GM12878 (cell line): ENCODE measurements around the gene MAP4K1. TPM values are rescaled to one million over a fixed set of nuclear protein-coding genes. Genes with fewer than 3 reads are reported as not detected.

Source experiments
- ATAC-seq: fragments of 200-7000 bp; cut with Tn5 transposase; 3 replicates; pipeline ENCODE4 v1.9.1; 2020; ENCODE audit warnings: mild to moderate bottlenecking, moderate library complexity
- BruUV-seq: library from RNA; stranded (reverse); fragments of 400-500 nt; replicated peaks from 2 replicates; lab custom pipeline; 2021; lab: Mats Ljungman, UMichigan
- CTCF ChIA-PET: fragments of 300-600 bp; sonication (Branson Sonifier 250); formaldehyde crosslinking; extraction: SDS; loops from one replicate; lab custom pipeline; 2021; ENCODE audit warnings: inconsistent platforms; lab: Yijun Ruan, JAX
- POLR2A ChIA-PET: fragments of 350-600 bp; formaldehyde crosslinking; extraction: SDS; loops from one replicate; lab custom pipeline; 2021; ENCODE audit warnings: inconsistent platforms; lab: Charles Lee
- RAD21 ChIA-PET: fragments of 300-600 bp; sonication (Branson Sonifier 250); formaldehyde crosslinking; loops from one replicate; lab custom pipeline; 2023; ENCODE audit warnings: antibody characterized with exemption; ENCODE audit not compliant: unreplicated experiment; lab: Charles Lee
- SMC1A ChIA-PET: fragments of 300-600 bp; sonication (Branson Sonifier 250); formaldehyde crosslinking; loops from one replicate; lab custom pipeline; 2023; ENCODE audit not compliant: unreplicated experiment, uncharacterized antibody; lab: Charles Lee
- DNase-seq: peaks from one replicate; pipeline ENCODE4 v3.0.0-alpha.2; 2011; ENCODE audit warnings: low read depth, low spot score
- FAIRE-seq: peaks from 3 replicates; lab custom pipeline; 2011; peaks lifted over from hg19 to GRCh38; lab: Jason Lieb, UNC
- H2AFZ ChIP-seq: 2 replicates; pipeline ENCODE4 v1.6.0; 2011; ENCODE audit warnings: low read depth, low read length, control low read depth; ENCODE audit not compliant: control insufficient read depth
- H3K27ac ChIP-seq: 2 replicates; pipeline ENCODE4 v1.5.1; 2011; ENCODE audit warnings: control low read depth; ENCODE audit not compliant: control insufficient read depth, insufficient read depth
- H3K27me3 ChIP-seq, 2 experiments: replicated peaks in 1 of 2; 2 replicates each; pipeline versions ENCODE4 v1.6.0 to v1.6.1; 2011; ENCODE audit warnings: low read length in 1 of 2; ENCODE audit not compliant: control insufficient read depth in 2 of 2, insufficient read depth in 2 of 2
- H3K36me3 ChIP-seq, 2 experiments: 2 replicates each; pipeline ENCODE4 v1.5.1; 2011; ENCODE audit warnings: low read length in 1 of 2; ENCODE audit not compliant: control insufficient read depth in 2 of 2, insufficient read depth in 2 of 2
- H3K4me1 ChIP-seq: 2 replicates; pipeline ENCODE4 v1.6.1; 2011; ENCODE audit warnings: mild to moderate bottlenecking, low read length, moderate library complexity, mixed read lengths; ENCODE audit not compliant: control insufficient read depth, insufficient read depth
- H3K4me2 ChIP-seq: 2 replicates; pipeline ENCODE4 v1.6.0; 2011; ENCODE audit warnings: control low read depth; ENCODE audit not compliant: control insufficient read depth, insufficient read depth
- H3K4me3 ChIP-seq: fragments of 200-600 bp; sonication (generic); 2 replicates; pipeline ENCODE4 v1.5.1; 2016
- H3K79me2 ChIP-seq: 2 replicates; pipeline ENCODE4 v1.6.0; 2011; ENCODE audit warnings: low read length; ENCODE audit not compliant: control insufficient read depth, insufficient read depth
- H3K9ac ChIP-seq: 2 replicates; pipeline ENCODE4 v1.8.0; 2011; ENCODE audit warnings: low read length, control low read depth, mixed read lengths; ENCODE audit not compliant: control insufficient read depth, insufficient read depth
- H3K9me3 ChIP-seq: replicated peaks from 3 replicates; pipeline ENCODE4 v1.5.1; 2011; ENCODE audit warnings: mild to moderate bottlenecking, low read length; ENCODE audit not compliant: control insufficient read depth, insufficient read depth
- H4K20me1 ChIP-seq: 2 replicates; pipeline ENCODE4 v1.6.0; 2011; ENCODE audit not compliant: control insufficient read depth, insufficient read depth
- IKZF2 ChIP-seq, 2 experiments: fragments of 450-650 bp; IDR thresholded peaks; 2 replicates each; pipeline ENCODE4 v1.6.1; 2017; ENCODE audit warnings: mild to moderate bottlenecking in 2 of 2, moderate library complexity in 2 of 2
- JUND ChIP-seq: IDR thresholded peaks from 2 replicates; pipeline ENCODE4 v1.6.1; 2012; ENCODE audit warnings: low read depth, mild to moderate bottlenecking, low read length, improper control_type of control experiment, moderate library complexity
- MTA2 ChIP-seq: fragments of 450-650 bp; IDR thresholded peaks from 2 replicates; pipeline ENCODE4 v1.6.1; 2016; ENCODE audit warnings: low read depth, mild to moderate bottlenecking, moderate library complexity
- PKNOX1 ChIP-seq: fragments of 450-650 bp; IDR thresholded peaks from 2 replicates; pipeline ENCODE4 v1.6.1; 2016; ENCODE audit warnings: mild to moderate bottlenecking
- RUNX3 ChIP-seq: IDR thresholded peaks from 2 replicates; pipeline ENCODE4 v1.6.1; 2012; ENCODE audit warnings: low read length, inconsistent platforms
- STAT3 ChIP-seq: IDR thresholded peaks from 2 replicates; pipeline ENCODE4 v1.6.1; 2011; ENCODE audit warnings: low read depth, low read length, improper control_type of control experiment
- TCF7 ChIP-seq: IDR thresholded peaks from 2 replicates; pipeline ENCODE4 v1.6.1; 2014; ENCODE audit warnings: antibody characterized with exemption, borderline replicate concordance
- WGBS: methylation state at CpG from one replicate; pipeline ENCODE4 v1.1.6; 2016; ENCODE audit warnings: low lambda C conversion rate; ENCODE audit not compliant: insufficient replicate concordance, insufficient coverage; ENCODE audit errors: missing lambda C conversion rate; 5-methylcytosine and 5-hydroxymethylcytosine counted together
- in situ Hi-C: fragments of 300-500 bp; cut with MboI; formaldehyde crosslinking; loops from 9 replicates; pipeline ENCODE4 v1.14.3; 2018; ENCODE audit warnings: mixed read lengths
- intact Hi-C: fragments of 100-400 bp; cut with micrococcal nuclease; formaldehyde crosslinking; loops from one replicate; pipeline ENCODE4 v1.14.2; 2022; ENCODE audit not compliant: unreplicated experiment
- polyA plus RNA-seq, 11 experiments: library from polyadenylated mRNA; depleted of rRNA in 4 of 11; unstranded in 6 of 11; stranded (reverse) in 5 of 11; fragments of >200 nt; fragmentation: Nextera tagmentation in 4 of 11; fragmentation: Illumina TruSeq in 1 of 11; extraction: Ambion mirVana in 4 of 11; extraction: Trizol in 1 of 11; gene quantifications; 1 replicate in 1 of 11; 2 replicates in 10 of 11; pipeline versions ENCODE4 v1.2.1 to v1.2.3, GENCODE V29; 2011 to 2016; ENCODE audit warnings: inconsistent platforms in 2 of 11, missing spikeins in 2 of 11, low read depth in 1 of 11
- total RNA-seq, 4 experiments: library from RNA; depleted of rRNA in 3 of 4; stranded (reverse); fragments of >200 nt in 3 of 4; fragmentation: Illumina TruSeq in 1 of 4; extraction: Trizol in 1 of 4; gene quantifications; 2 replicates each; pipeline versions ENCODE4 v1.2.1 to v1.2.3, GENCODE V29; 2013 to 2021
- TF ChIP-seq, protein P1 (sequence below): fragments of 450-650 bp; IDR thresholded peaks from 2 replicates; pipeline ENCODE4 v1.6.1; 2017; ENCODE audit warnings: mild to moderate bottlenecking, low read depth, inconsistent platforms; ENCODE audit not compliant: poor library complexity, severe bottlenecking

The MAP4K1 gene
- total and polyA plus RNA-seq, 10 of the 15 experiments (the other 5 are each of a cell fraction or from before 2014, with no cell fraction given) = 39.2 to 306 (median 140) TPM

GRCh38 chr19:38656171-38656981 is 38.6 kb upstream of the MAP4K1 start:
- Histone ChIP-seq H3K27me3 (no peaks in the 10 kb centered on the region), H3K36me3 (peaks cover 4 to 8% of the 10 kb centered on the region in 2 experiments; a peak in 2 of 4 replicates), H3K9me3 (no peaks in the 10 kb centered on the region), H3K9ac (no peak overlapping the region), H3K4me1 (peaks cover 29% of the 10 kb centered on the region), H4K20me1 (no peaks in the 10 kb centered on the region; the same call in 1 of the 2 replicates), H3K79me2 (peaks cover 88% of the 10 kb centered on the region), H3K27ac (peak overlapping the region; percentile 40), H2AFZ (no peak overlapping the region), H3K4me3 (peak overlapping the region; percentile 15; the same call in 1 of the 2 replicates), H3K4me2 (peak overlapping the region; percentile 49)
- FAIRE-seq (peak; percentile 23), ATAC-seq (peak; percentile 9; the same call in 2 of the 3 replicates), DNase-seq (no peak)
- in situ Hi-C loops (no loop called here), intact Hi-C loops (no loop called here)
- ChIA-PET RAD21 (interaction anchor here (0.5 to 1.0 kb wide), 2 partner anchors 9 to 340 kb away, joined by 3 read pairs; no protein-coding TSS in a partner anchor), SMC1A (interaction anchor here (0.9 to 1.9 kb wide), 2 partner anchors 11 to 39 kb away, joined by 4 to 7 read pairs; no protein-coding TSS in a partner anchor), POLR2A (interaction anchor here (0.6 to 0.9 kb wide), 3 partner anchors 9 to 38 kb away, joined by 3 read pairs; partner anchors contain the start of genes ACTN4 and EIF3K), CTCF (interaction anchor here (1.3 to 2.0 kb wide), 3 partner anchors 12 to 274 kb away, joined by 3 to 6 read pairs (median 4); partner anchors contain the start of genes MRPS12 and SARS2)
- TF ChIP-seq STAT3 (no peak), MTA2 (no peak), RUNX3 (peak; percentile 75), PKNOX1 (peak; percentile 62; the same call in 1 of the 2 replicates), TCF7 (peak; percentile 65; the same call in 1 of the 2 replicates), JUND (no peak), IKZF2 (IDR thresholded peaks at IDR 0.05) (peak in 1 of 2 experiments; percentile 22; a peak in 1 of 4 replicates)
- TF ChIP-seq, protein P1, sequence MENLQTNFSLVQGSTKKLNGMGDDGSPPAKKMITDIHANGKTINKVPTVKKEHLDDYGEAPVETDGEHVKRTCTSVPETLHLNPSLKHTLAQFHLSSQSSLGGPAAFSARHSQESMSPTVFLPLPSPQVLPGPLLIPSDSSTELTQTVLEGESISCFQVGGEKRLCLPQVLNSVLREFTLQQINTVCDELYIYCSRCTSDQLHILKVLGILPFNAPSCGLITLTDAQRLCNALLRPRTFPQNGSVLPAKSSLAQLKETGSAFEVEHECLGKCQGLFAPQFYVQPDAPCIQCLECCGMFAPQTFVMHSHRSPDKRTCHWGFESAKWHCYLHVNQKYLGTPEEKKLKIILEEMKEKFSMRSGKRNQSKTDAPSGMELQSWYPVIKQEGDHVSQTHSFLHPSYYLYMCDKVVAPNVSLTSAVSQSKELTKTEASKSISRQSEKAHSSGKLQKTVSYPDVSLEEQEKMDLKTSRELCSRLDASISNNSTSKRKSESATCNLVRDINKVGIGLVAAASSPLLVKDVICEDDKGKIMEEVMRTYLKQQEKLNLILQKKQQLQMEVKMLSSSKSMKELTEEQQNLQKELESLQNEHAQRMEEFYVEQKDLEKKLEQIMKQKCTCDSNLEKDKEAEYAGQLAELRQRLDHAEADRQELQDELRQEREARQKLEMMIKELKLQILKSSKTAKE = peak; percentile 25
- no TSS peak for BruUV-seq
- WGBS = 66% methylated on average over 7 of the region's 7 CpGs
